Measurements from ENCODE around the gene NTSR2.
"Not testable (repeated sequence)": the region's sequence is repeated elsewhere in the genome, so short reads cannot be mapped to it uniquely, and the experiment has no call there.

Gene NTSR2

DNA sequence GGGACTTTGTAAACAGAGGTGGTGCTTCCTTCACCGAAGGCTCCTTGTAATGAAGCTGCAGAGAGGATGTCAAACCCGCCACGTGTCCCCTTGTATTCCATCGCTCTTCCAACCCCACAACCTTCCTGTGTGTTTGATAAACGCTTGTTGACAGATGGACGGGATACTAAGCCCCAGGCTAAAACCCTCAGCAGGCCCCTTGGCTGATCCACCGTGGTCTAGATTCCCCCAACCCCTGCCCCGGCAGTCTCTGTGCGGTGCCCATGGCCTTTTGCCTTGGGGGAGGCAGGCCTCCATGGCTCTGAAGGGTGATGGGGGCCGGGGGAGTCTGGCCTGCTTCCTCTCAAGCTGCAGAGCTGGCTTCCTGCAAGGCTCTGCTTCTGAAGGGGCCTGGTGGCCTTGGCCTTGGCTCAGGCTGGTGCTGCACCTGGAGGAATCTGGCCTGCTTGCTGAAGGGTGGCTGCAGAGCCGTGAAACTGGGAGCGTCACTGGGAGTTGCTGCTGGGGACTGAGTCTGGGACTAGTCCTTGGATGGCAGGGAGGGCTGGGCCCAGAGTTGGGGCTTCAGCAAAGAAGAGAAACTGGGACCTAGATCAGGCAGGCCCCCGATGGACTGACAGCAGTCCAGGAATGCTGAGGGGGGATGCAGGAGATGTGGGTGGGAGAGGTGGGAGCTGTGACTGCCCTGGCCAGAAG lies 9.6 kb upstream of the NTSR2 start:
- no peak for FAIRE-seq

GRCh38 chr2:11679016-11679415 lies 9.0 kb upstream of the NTSR2 start:
- no peak for FAIRE-seq

DNA sequence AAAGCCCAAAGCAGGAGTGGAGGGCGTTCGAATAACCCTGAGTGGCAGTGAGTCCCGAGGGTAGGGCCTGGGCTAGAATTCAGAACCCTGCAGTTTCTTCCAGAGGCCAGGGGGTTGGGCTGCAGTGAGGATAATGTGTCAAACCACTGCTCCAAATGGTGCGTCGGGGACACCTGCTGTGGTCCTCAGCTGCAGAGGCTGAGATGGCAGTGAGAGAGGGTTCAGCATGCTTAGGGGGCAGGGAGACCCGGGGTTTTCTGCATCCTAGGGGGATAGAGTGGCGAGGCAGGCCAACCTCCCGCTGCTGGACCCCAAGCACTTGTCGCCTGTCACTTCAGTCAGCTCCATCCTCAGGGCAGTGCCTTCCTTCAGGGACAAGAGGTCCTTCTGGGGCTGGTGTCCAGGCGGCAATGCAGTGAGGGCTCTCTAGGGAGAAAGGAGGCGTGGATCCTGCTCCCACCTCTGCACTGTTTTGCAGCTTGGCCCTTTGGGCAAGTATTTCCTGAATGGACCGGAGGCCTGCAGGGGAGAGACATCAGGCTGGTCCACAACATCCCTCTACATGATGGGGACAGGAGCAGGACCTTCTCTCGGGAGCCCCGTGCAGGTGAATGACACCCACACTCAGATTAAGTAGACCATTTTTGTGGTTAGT lies 8.4 kb upstream of the NTSR2 start:
- FAIRE-seq, result no peak

- FAIRE-seq, result no peak
Measured at GRCh38 chr2:11677136-11678055, 7.4 kb upstream of the NTSR2 start.

- FAIRE-seq, result no peak
Measured at GRCh38 chr2:11676640-11677039, 6.6 kb upstream of the NTSR2 start.

DNA sequence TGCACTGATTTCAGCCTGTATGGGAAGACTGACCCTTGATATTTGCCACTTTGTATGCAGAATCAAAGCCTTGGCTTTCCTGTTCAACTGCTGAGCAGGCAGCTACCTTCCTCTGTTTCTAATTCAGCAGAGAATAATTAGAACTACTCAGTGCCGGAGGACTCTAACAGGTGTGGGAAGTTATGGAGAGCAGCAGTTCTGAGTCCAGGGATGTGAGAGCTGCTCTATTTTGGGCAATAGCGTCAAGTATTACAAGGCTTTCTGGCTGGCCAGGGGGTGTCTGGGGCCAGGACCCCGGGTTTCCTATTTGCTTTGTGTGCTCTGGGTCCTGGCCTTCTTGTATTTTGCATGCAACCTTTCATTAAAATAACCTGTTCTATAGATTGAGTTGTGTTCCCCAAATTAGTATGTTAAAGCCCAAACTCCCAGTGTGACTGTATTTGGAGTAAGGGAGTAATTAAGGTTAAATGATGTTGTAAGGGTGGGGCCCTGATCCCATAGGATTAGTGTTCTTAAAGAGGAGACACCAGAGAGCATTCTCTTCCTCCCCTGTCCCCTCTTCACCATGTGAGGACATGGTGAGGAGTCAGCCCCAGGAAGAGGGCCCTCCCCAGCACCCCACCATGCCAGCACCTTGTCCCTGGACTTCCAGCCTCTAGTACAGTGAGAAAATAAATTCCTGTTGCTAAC lies 5.6 kb upstream of the NTSR2 start:
- FAIRE-seq, result no peak

- FAIRE-seq, result no peak
Measured at GRCh38 chr2:11674983-11675382, 5.0 kb upstream of the NTSR2 start.

GRCh38 chr2:11672407-11672806 lies 2.4 kb upstream of the NTSR2 start:
- FAIRE-seq, result no peak

DNA sequence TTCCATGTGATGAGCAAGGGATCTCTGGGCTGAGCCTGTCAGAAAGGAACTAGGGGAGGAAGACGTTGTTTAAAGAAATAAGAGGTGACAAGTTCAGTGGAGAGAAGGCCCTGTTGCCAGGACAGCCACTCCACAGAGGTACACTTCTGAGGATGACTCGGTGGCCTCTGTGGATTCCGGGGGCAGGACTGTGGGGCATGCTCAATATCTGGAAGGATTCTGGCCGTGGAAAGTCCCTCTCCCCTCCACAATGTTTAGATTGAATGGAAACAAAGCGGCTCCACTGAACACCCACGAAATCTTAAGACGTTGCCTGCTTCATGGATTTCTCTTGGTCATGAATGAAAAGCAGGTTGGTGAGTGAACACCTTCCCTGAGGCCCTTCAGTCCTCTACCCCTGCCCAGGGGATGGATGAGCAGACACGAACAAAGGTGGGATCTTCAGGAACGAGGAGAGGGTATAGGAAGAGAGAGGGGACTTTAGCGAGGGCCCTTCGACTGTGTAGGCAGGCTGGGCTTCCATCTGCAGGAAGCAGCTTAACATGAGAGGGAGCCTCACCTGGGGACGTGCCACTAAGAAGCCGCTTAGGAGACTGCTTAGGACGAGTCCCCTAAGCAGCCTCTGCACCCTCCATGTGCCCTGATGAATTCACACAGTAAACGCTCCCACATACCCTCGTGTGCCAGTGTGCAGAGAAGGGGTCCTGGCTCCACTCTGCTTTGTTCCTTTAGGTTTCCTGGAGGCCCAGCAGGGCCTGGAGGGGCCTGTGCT lies 1.9 kb downstream of the NTSR2 start:
- no peak for FAIRE-seq

DNA sequence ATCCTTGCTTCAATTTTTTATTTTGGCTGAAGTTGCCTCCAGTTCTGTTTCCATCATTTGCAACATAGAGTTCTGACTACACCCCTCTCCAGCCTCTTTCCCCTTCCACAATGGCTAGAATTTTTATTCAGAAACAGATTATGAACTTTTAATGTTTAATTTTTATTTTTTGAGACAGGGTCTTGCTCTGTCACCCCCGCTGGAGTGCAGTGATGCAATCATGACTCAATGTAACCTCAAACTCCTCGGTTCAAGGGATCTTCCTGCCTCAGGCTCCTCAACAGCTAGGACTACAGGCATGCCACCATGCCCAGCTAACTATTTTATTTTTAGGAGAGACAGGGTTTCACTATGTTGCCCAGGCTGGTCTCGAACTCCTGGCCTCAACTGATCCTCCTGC lies 2.8 kb downstream of the NTSR2 start:
- FAIRE-seq, result no peak

GRCh38 chr2:11665510-11666362 lies 4.3 kb downstream of the NTSR2 start:
- FAIRE-seq, result no peak

DNA sequence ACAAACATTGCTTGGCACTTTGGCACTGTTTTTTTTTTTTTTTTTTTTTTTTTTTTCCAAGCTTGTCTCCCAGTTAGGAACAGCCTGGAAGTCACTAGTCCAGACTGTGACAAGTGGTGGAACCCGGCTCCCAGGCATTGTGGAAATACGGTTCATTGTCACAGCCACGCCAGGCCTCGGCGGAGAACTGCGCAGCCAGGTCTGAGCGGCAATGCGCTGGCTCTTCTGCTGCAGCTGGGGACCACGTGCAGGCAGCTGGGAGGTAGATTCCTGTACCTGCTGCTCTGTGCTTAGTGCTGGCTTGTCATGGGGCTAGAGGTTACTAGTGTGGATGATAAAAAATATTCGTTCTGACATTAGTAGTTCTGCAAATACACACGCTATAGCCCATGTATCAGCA lies 5.0 kb downstream of the NTSR2 start:
- FAIRE-seq, result no peak

GRCh38 chr2:11663427-11663826 lies 6.6 kb downstream of the NTSR2 start:
- FAIRE-seq, result no peak

DNA sequence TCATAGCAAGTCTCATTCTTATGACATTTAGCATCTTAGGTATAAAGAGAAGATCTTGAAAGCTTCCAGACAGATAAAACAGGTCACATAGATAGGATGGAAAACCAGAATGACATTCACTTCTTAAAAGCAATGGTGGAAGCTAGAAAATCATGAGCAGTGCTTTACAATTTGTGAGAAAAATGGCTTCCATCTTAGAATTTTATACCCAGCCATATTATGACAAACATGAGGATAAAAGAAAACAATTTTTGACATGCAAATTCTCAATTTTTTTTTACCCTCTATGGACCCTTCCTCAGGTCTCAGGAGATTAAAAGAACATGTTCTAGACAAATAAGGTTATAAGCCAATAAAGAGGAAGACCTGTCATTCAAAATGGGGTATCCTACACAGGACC lies 7.1 kb downstream of the NTSR2 start:
- no peak for FAIRE-seq

GRCh38 chr2:11661891-11662435 lies 8.0 kb downstream of the NTSR2 start:
- no peak for FAIRE-seq

GRCh38 chr2:11660396-11660795 lies 9.6 kb downstream of the NTSR2 start:
- not testable (repeated sequence) for FAIRE-seq

DNA sequence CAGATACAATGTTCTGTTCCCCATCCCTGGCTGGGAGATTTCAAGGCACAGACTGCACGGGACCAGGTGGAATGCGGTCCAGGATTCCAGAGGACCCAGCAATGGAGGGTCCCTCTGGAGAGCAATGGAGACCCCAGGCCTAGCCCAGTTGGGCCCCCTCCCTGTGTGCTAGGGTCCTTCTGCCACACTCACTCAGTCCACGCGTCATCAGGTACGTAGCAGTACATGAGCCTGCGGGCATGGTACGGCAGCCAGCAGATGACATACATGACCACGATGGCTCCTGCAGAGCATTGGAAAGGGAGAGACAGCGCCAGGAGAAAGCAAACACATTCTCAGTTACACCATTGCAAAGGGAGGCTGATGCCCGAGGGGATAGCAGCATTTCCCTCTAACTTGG lies 10.1 kb downstream of the NTSR2 start:
- no peak for FAIRE-seq

DNA sequence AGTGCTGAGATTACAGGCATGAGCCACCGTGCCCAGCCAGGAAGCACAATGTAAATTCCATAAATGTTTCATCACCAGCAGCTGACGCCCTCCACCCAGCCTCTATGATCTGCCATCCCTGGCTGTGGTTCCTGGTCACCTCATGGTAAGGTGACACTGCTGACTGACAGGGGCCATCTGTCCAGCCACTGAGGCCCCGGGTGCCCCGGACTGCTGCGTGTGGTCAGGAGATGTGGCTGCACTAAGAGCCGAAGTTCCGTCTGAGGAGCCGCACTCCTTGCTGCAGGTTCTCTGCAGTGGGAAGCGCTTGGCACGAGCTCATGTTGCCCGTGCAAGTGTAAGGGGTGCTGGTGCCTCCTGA lies 10.9 kb downstream of the NTSR2 start:
- no peak for FAIRE-seq

DNA sequence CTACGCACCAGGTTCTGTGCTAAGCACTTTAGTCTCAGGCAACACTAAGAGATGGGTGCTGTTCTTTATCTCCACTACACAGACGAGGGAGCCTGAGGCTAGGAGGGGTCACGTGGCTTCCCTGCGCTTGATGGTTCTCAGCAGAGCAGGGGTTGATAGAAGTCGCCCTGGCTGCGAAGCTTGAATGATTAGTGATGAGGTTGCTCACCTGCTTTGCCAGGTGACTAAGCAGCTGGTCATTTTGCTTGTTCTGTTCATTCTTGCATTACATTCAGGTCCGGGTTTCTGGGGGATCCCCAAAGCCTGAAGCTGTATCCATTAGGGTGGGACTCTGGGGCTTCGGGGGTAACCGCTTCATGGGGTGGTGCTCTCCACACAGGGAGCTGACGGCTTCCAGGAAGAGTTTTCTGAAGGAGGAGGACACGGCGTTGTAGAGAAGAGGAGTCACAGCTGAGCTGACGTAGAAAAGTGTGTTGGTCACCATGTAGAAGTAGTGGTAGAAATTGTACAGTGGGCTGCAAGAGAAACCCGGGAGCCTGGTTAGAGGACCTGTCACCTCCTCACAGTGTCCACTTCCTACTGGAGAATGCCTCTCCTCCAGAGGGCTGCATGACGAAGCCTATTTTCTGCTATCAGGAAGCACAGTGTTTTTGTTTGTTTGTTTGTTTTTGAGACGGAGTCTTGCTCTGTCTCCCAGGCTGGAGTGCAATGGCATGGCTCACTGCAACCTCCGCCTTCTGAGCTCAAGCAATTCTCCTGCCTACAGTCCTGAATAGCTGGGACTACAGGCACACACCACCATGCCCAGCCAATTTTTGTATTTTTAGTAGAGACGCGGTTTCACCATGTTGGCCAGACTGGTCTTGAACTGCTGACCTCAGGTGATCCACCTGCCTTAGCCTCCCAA lies 11.5 kb downstream of the NTSR2 start:
- no peak for FAIRE-seq

GRCh38 chr2:11657646-11658045 lies 12.3 kb downstream of the NTSR2 start:
- FAIRE-seq, result no peak
